NT2/D1 (cell line): ENCODE data around the gene C19orf47.
"Not testable (repeated sequence)": the region's sequence is repeated elsewhere in the genome, so short reads cannot be mapped to it uniquely, and the experiment has no call there.

Experiments used
- DNase-seq: peaks from one replicate; pipeline ENCODE4 v3.0.0-alpha.2; 2011; ENCODE audit warnings: low read depth, low spot score
- H3K27me3 ChIP-seq: 2 replicates; pipeline ENCODE4 v1.6.0; 2011; ENCODE audit warnings: mild to moderate bottlenecking; ENCODE audit not compliant: insufficient read length, insufficient read depth
- H3K36me3 ChIP-seq: 2 replicates; pipeline ENCODE4 v1.6.1; 2011; ENCODE audit warnings: mild to moderate bottlenecking, low read length, mixed read lengths; ENCODE audit not compliant: insufficient read depth, insufficient read length
- H3K4me1 ChIP-seq: 2 replicates; pipeline ENCODE4 v1.5.1; 2011; ENCODE audit not compliant: insufficient read depth, insufficient read length
- H3K4me3 ChIP-seq: 2 replicates; pipeline ENCODE4 v1.5.1; 2011; ENCODE audit warnings: low read depth; ENCODE audit not compliant: insufficient read length
- H3K9ac ChIP-seq: 2 replicates; pipeline ENCODE4 v1.6.0; 2011; ENCODE audit warnings: low read depth; ENCODE audit not compliant: insufficient read length
- H3K9me3 ChIP-seq: 2 replicates; pipeline ENCODE4 v1.5.1; 2011; ENCODE audit warnings: mild to moderate bottlenecking, low read length; ENCODE audit not compliant: insufficient read depth
- SUZ12 ChIP-seq: IDR thresholded peaks from 2 replicates; pipeline ENCODE4 v1.6.1; 2011; ENCODE audit not compliant: insufficient read length, insufficient read depth; ENCODE audit errors: extremely low read depth
- YY1 ChIP-seq: IDR thresholded peaks from 2 replicates; pipeline ENCODE4 v1.6.1; 2011; ENCODE audit not compliant: insufficient read length, insufficient read depth
- ZNF274 ChIP-seq: IDR thresholded peaks from 2 replicates; pipeline ENCODE4 v1.6.1; 2011; ENCODE audit warnings: mild to moderate bottlenecking, low read depth, low read length

Gene C19orf47

GRCh38 chr19:40371802-40372122 is 23.6 kb upstream of the C19orf47 start:
- H3K9me3 ChIP-seq: no peaks in the 10 kb centered on the region
- TF ChIP-seq SUZ12 (no peak), ZNF274 (no peak), YY1 (no peak)
- H3K9ac ChIP-seq: no peak overlapping the region
- no peak for DNase-seq
- peaks cover 13% of the 10 kb centered on the region for H3K4me1 ChIP-seq
- peaks cover 81% of the 10 kb centered on the region for H3K36me3 ChIP-seq
- no peak overlapping the region for H3K4me3 ChIP-seq
- no peaks in the 10 kb centered on the region for H3K27me3 ChIP-seq

- H3K4me1 ChIP-seq: peaks cover 13% of the 10 kb centered on the region
- H3K4me3 ChIP-seq: no peak overlapping the region
- H3K36me3 ChIP-seq: peaks cover 75% of the 10 kb centered on the region
- TF ChIP-seq YY1: no peak
- TF ChIP-seq SUZ12: no peak
- no peak for TF ChIP-seq ZNF274
- H3K9me3 ChIP-seq: no peaks in the 10 kb centered on the region
- no peaks in the 10 kb centered on the region for H3K27me3 ChIP-seq
- no peak for DNase-seq
- no peak overlapping the region for H3K9ac ChIP-seq
Observed at GRCh38 chr19:40370997-40371801, 23.0 kb upstream of the C19orf47 start.

GRCh38 chr19:40370253-40370652 is 22.1 kb upstream of the C19orf47 start:
- DNase-seq, H3K4me3 ChIP-seq, H3K9me3 ChIP-seq, H3K27me3 ChIP-seq, H3K9ac ChIP-seq: not testable (repeated sequence)
- peaks cover 13% of the 10 kb centered on the region for H3K4me1 ChIP-seq
- H3K36me3 ChIP-seq: peaks cover 70% of the 10 kb centered on the region

GRCh38 chr19:40369797-40370196 is 21.6 kb upstream of the C19orf47 start:
- DNase-seq: no peak
- Histone ChIP-seq H3K36me3 (peaks cover 70% of the 10 kb centered on the region), H3K4me1 (peaks cover 13% of the 10 kb centered on the region), H3K9ac (no peak overlapping the region), H3K9me3 (no peaks in the 10 kb centered on the region), H3K4me3 (no peak overlapping the region), H3K27me3 (no peaks in the 10 kb centered on the region)
- TF ChIP-seq YY1: no peak
- no peak for TF ChIP-seq ZNF274
- TF ChIP-seq SUZ12: no peak

GRCh38 chr19:40367577-40368434 is 19.6 kb upstream of the C19orf47 start:
- peaks cover 56% of the 10 kb centered on the region for H3K36me3 ChIP-seq
- DNase-seq: no peak

GRCh38 chr19:40366697-40367561 is 18.7 kb upstream of the C19orf47 start:
- H3K36me3 ChIP-seq: peaks cover 47% of the 10 kb centered on the region
- peaks cover 9% of the 10 kb centered on the region for H3K4me1 ChIP-seq
- H3K27me3 ChIP-seq: no peaks in the 10 kb centered on the region
- TF ChIP-seq SUZ12 (no peak), ZNF274 (no peak), YY1 (no peak)
- peak overlapping the region; percentile 54 for H3K4me3 ChIP-seq
- no peaks in the 10 kb centered on the region for H3K9me3 ChIP-seq
- peak overlapping the region; percentile 83 for H3K9ac ChIP-seq
- DNase-seq: peak; percentile 35

More at GRCh38 chr19:40367577-40368434, 19.6 kb upstream of the C19orf47 start:
- H3K27me3 ChIP-seq: no peaks in the 10 kb centered on the region
- no peak overlapping the region for H3K4me3 ChIP-seq
- no peak overlapping the region for H3K9ac ChIP-seq
- peaks cover 11% of the 10 kb centered on the region for H3K4me1 ChIP-seq
- TF ChIP-seq ZNF274 (no peak), YY1 (no peak), SUZ12 (no peak)
- H3K9me3 ChIP-seq: no peaks in the 10 kb centered on the region
